ENCODE measurements around the gene IL1RAPL1. TPM values are rescaled to one million over a fixed set of nuclear protein-coding genes. Genes with fewer than 3 reads are reported as not detected.

Gene IL1RAPL1
- total and polyA plus RNA-seq, 9 of the 15 experiments (the other 6 are each of a cell fraction or from before 2014, with no cell fraction given), result 0.04 to 0.07 (median 0.04) TPM; not detected in 6

DNA sequence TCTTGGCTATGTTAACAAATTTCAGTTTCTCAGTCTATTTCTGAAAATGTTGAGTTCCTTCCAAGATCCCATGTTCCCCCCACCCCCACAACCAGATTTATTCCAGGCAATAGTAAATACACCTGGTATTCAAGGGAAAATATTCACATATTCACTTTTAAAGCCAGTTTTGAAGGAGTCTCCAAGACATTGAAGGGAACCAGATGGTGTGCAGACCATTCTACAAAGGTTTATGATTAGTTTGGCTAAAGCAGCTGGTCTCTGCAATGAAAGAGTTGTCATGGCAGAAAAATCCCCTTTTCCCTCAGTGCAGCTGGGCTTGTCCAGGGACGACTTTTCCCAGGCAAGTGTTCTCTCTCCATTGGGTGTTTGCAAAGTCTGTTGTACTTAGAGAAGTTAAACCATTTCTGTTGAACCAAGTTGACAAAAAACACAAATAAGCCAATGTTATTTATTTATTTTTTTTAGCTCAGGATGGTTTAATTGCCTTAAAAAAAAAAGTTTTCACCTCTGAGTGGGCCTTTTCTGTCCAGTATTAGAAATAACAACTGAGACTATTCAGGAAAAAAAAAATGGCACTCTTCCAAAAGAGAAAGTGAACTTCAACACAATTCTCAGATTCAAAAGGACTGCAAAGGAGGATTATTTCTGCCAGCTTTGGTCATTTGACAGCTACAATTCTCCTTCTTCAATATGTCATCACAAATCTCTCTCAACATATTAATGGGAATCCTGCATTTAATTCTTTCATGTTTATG, 410.6 kb downstream of the IL1RAPL1 start:
- H3K79me2 ChIP-seq (ENCODE audit: control insufficient read depth, insufficient read depth, low read length), result no peaks in the 10 kb centered on the region
- intact Hi-C loops (cut with micrococcal nuclease) (no loop called here), in situ Hi-C loops (cut with MboI) (no loop called here)
- no peaks in the 10 kb centered on the region for H3K4me1 ChIP-seq (replicated peaks in 1 of 2; ENCODE audit: control insufficient read depth in 2 of 2, insufficient read depth in 2 of 2, low read length in 2 of 2)
- no peak overlapping the region for H3K9ac ChIP-seq (ENCODE audit: insufficient read depth in 1 of 2, low read depth in 2 of 2, low read length in 2 of 2)
- no peak overlapping the region for H3K4me2 ChIP-seq (ENCODE audit: insufficient read depth, low read length)
- CTCF ChIA-PET (ENCODE audit: low intra/inter-chr PET ratio), result no interaction called here
- no peak overlapping the region for H2AFZ ChIP-seq (ENCODE audit: low read depth, low read length)
- no TSS peak for BruUV-seq (replicated peaks)
- FAIRE-seq, result no peak
- POLR2A ChIA-PET, result no interaction called here
- no peaks in the 10 kb centered on the region for H3K9me3 ChIP-seq (replicated peaks; ENCODE audit: control insufficient read depth, insufficient read depth, low read depth, low read length)
- 0% methylated on average over 1 of the region's 1 CpG for WGBS (ENCODE audit: insufficient coverage, low coverage, missing lambda C conversion rate)
- no peak overlapping the region for H3K4me3 ChIP-seq
- H4K20me1 ChIP-seq (replicated peaks; ENCODE audit: control insufficient read depth, insufficient read depth, low read length), result no peaks in the 10 kb centered on the region
- H3K27me3 ChIP-seq (ENCODE audit: control insufficient read depth in 2 of 2, insufficient read depth in 2 of 2, low read length in 2 of 2), result no peaks in the 10 kb centered on the region
- H3K9me1 ChIP-seq (ENCODE audit: control insufficient read depth, insufficient read depth, low read length), result no peaks in the 10 kb centered on the region
- DNase-seq (ENCODE audit: extremely low read depth in 1 of 4, low spot score in 3 of 4), result no peak
- ATAC-seq, result no peak
- no peaks in the 10 kb centered on the region for H3K36me3 ChIP-seq (ENCODE audit: control insufficient read depth, insufficient read depth, low read length)
- no peak overlapping the region for H3K27ac ChIP-seq (ENCODE audit: extremely low read depth, low read depth, low read length)
- TF ChIP-seq HDAC8 (tag; IDR thresholded peaks at IDR 0.05) (no peak), NR2C2 (CRISPR knock-in tag; IDR thresholded peaks at IDR 0.05) (no peak), NR2C2 (tag; IDR thresholded peaks at IDR 0.05) (no peak), ATF1 (CRISPR knock-in tag; IDR thresholded peaks at IDR 0.05) (no peak), ATF1 (tag; IDR thresholded peaks at IDR 0.05) (no peak), TFAM (CRISPR knock-in tag; conservative IDR thresholded peaks at IDR 0.05) (no peak), ZNF76 (CRISPR knock-in tag; IDR thresholded peaks at IDR 0.05; ENCODE audit: borderline replicate concordance) (no peak), KAT8 (IDR thresholded peaks at IDR 0.05; ENCODE audit: low read depth) (no peak)
- TF ChIP-seq, protein P1, sequence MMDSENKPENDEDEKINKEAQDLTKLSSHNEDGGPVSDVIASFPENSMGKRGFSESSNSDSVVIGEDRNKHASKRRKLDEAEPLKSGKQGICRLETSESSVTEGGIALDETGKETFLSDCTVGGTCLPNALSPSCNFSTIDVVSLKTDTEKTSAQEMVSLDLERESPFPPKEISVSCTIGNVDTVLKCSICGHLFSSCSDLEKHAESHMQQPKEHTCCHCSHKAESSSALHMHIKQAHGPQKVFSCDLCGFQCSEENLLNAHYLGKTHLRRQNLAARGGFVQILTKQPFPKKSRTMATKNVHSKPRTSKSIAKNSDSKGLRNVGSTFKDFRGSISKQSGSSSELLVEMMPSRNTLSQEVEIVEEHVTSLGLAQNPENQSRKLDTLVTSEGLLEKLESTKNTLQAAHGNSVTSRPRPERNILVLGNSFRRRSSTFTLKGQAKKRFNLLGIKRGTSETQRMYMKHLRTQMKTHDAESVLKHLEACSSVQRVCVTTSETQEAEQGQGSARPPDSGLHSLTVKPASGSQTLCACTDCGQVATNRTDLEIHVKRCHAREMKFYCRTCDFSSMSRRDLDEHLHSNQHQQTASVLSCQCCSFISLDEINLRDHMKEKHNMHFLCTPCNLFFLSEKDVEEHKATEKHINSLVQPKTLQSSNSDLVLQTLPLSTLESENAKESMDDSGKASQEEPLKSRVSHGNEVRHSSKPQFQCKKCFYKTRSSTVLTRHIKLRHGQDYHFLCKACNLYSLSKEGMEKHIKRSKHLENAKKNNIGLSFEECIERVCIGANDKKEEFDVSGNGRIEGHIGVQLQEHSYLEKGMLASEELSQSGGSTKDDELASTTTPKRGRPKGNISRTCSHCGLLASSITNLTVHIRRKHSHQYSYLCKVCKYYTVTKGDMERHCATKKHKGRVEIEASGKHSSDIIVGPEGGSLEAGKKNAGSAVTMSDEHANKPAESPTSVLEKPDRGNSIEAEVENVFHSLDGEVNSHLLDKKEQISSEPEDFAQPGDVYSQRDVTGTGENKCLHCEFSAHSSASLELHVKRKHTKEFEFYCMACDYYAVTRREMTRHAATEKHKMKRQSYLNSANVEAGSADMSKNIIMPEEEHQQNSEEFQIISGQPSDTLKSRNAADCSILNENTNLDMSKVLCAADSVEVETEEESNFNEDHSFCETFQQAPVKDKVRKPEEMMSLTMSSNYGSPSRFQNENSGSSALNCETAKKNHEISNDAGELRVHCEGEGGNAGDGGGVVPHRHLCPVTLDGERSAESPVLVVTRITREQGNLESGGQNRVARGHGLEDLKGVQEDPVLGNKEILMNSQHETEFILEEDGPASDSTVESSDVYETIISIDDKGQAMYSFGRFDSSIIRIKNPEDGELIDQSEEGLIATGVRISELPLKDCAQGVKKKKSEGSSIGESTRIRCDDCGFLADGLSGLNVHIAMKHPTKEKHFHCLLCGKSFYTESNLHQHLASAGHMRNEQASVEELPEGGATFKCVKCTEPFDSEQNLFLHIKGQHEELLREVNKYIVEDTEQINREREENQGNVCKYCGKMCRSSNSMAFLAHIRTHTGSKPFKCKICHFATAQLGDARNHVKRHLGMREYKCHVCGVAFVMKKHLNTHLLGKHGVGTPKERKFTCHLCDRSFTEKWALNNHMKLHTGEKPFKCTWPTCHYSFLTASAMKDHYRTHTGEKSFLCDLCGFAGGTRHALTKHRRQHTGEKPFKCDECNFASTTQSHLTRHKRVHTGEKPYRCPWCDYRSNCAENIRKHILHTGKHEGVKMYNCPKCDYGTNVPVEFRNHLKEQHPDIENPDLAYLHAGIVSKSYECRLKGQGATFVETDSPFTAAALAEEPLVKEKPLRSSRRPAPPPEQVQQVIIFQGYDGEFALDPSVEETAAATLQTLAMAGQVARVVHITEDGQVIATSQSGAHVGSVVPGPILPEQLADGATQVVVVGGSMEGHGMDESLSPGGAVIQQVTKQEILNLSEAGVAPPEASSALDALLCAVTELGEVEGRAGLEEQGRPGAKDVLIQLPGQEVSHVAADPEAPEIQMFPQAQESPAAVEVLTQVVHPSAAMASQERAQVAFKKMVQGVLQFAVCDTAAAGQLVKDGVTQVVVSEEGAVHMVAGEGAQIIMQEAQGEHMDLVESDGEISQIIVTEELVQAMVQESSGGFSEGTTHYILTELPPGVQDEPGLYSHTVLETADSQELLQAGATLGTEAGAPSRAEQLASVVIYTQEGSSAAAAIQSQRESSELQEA (IDR thresholded peaks at IDR 0.05; ENCODE audit: low read depth), result no peak
- TF ChIP-seq, protein P2, sequence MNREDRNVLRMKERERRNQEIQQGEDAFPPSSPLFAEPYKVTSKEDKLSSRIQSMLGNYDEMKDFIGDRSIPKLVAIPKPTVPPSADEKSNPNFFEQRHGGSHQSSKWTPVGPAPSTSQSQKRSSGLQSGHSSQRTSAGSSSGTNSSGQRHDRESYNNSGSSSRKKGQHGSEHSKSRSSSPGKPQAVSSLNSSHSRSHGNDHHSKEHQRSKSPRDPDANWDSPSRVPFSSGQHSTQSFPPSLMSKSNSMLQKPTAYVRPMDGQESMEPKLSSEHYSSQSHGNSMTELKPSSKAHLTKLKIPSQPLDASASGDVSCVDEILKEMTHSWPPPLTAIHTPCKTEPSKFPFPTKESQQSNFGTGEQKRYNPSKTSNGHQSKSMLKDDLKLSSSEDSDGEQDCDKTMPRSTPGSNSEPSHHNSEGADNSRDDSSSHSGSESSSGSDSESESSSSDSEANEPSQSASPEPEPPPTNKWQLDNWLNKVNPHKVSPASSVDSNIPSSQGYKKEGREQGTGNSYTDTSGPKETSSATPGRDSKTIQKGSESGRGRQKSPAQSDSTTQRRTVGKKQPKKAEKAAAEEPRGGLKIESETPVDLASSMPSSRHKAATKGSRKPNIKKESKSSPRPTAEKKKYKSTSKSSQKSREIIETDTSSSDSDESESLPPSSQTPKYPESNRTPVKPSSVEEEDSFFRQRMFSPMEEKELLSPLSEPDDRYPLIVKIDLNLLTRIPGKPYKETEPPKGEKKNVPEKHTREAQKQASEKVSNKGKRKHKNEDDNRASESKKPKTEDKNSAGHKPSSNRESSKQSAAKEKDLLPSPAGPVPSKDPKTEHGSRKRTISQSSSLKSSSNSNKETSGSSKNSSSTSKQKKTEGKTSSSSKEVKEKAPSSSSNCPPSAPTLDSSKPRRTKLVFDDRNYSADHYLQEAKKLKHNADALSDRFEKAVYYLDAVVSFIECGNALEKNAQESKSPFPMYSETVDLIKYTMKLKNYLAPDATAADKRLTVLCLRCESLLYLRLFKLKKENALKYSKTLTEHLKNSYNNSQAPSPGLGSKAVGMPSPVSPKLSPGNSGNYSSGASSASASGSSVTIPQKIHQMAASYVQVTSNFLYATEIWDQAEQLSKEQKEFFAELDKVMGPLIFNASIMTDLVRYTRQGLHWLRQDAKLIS (CRISPR knock-in tag; IDR thresholded peaks at IDR 0.05), result no peak
- TF ChIP-seq, protein P3, sequence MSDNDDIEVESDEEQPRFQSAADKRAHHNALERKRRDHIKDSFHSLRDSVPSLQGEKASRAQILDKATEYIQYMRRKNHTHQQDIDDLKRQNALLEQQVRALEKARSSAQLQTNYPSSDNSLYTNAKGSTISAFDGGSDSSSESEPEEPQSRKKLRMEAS (CRISPR knock-in tag; IDR thresholded peaks at IDR 0.05), result no peak

Data from K562 (cell line).